GM21825 (cell line): ENCODE results near the gene SHH.

ENCODE experiments used
- ATAC-seq: cut with Tn5 transposase; IDR thresholded peaks from one replicate; pipeline ENCODE4 v1.9.1; 2021; ENCODE audit warnings: mild to moderate bottlenecking, moderate library complexity; ENCODE audit not compliant: unreplicated experiment

SHH gene

GRCh38 chr7:155811895-155812761 lies at the start of gene SHH:
Gene SHH (minus strand): TSS chr7:155812463. CDS start chr7:155812122, 341 bp downstream.
- ATAC-seq: no peak

- ATAC-seq: no peak
Observed at GRCh38 chr7:155861480-155861868, 49.2 kb upstream of the SHH start.

- ATAC-seq: no peak
Observed at GRCh38 chr7:155860840-155861479, 48.7 kb upstream of the SHH start.

GRCh38 chr7:155860461-155860839 lies 48.2 kb upstream of the SHH start:
- ATAC-seq: no peak

GRCh38 chr7:155858521-155859061 lies 46.3 kb upstream of the SHH start:
- no peak for ATAC-seq

GRCh38 chr7:155857141-155857540 lies 44.9 kb upstream of the SHH start:
- no peak for ATAC-seq

- no peak for ATAC-seq
Observed at GRCh38 chr7:155856656-155857055, 44.4 kb upstream of the SHH start.

GRCh38 chr7:155852426-155853301 lies 40.4 kb upstream of the SHH start:
- ATAC-seq: no peak

- ATAC-seq: no peak
Observed at GRCh38 chr7:155851892-155852291, 39.6 kb upstream of the SHH start.

GRCh38 chr7:155850766-155851678 lies 38.8 kb upstream of the SHH start:
- no peak for ATAC-seq

GRCh38 chr7:155850001-155850436 lies 37.8 kb upstream of the SHH start:
- no peak for ATAC-seq

GRCh38 chr7:155848691-155849669 lies 36.7 kb upstream of the SHH start:
- no peak for ATAC-seq

- ATAC-seq: no peak
Observed at GRCh38 chr7:155847821-155848435, 35.7 kb upstream of the SHH start.

- no peak for ATAC-seq
Observed at GRCh38 chr7:155846936-155847335, 34.7 kb upstream of the SHH start.

- no peak for ATAC-seq
Observed at GRCh38 chr7:155846156-155846555, 33.9 kb upstream of the SHH start.

GRCh38 chr7:155845226-155845625 lies 33.0 kb upstream of the SHH start:
- no peak for ATAC-seq

GRCh38 chr7:155844526-155844925 lies 32.3 kb upstream of the SHH start:
- ATAC-seq: no peak

- ATAC-seq: no peak
Observed at GRCh38 chr7:155844019-155844453, 31.8 kb upstream of the SHH start.
